HG02798 (cell line): ENCODE results near the gene TENM4.

ENCODE experiments used
- ATAC-seq: cut with Tn5 transposase; IDR thresholded peaks from one replicate; pipeline ENCODE4 v1.9.1; 2021; ENCODE audit warnings: mild to moderate bottlenecking; ENCODE audit not compliant: unreplicated experiment, poor library complexity

The TENM4 gene

GRCh38 chr11:79312617-79313529 is 128.0 kb downstream of the TENM4 start:
- no peak for ATAC-seq

- no peak for ATAC-seq
These were observed 129.4 kb downstream of the TENM4 start for GRCh38 chr11:79311461-79311860.

- no peak for ATAC-seq
These were observed 131.4 kb downstream of the TENM4 start for GRCh38 chr11:79309407-79309806.

GRCh38 chr11:79308429-79308828 is 132.4 kb downstream of the TENM4 start:
- ATAC-seq: no peak

- ATAC-seq: peak; percentile 52
These were observed 136.1 kb downstream of the TENM4 start for GRCh38 chr11:79304599-79305212.

- ATAC-seq: no peak
These were observed 144.7 kb downstream of the TENM4 start for GRCh38 chr11:79296141-79296540.

- ATAC-seq: no peak
These were observed 145.7 kb downstream of the TENM4 start for GRCh38 chr11:79294845-79295731.

- ATAC-seq: no peak
These were observed 148.9 kb downstream of the TENM4 start for GRCh38 chr11:79291948-79292347.

- no peak for ATAC-seq
These were observed 150.1 kb downstream of the TENM4 start for GRCh38 chr11:79290761-79291160.

- ATAC-seq: no peak
These were observed 152.9 kb downstream of the TENM4 start for GRCh38 chr11:79287952-79288351.

GRCh38 chr11:79285756-79286155 is 155.1 kb downstream of the TENM4 start:
- no peak for ATAC-seq

GRCh38 chr11:79276736-79277325 is 164.0 kb downstream of the TENM4 start:
- ATAC-seq: no peak

- no peak for ATAC-seq
These were observed 166.0 kb downstream of the TENM4 start for GRCh38 chr11:79274636-79275331.

- no peak for ATAC-seq
These were observed 167.0 kb downstream of the TENM4 start for GRCh38 chr11:79273781-79274180.

GRCh38 chr11:79269611-79270307 is 171.1 kb downstream of the TENM4 start:
- ATAC-seq: no peak

GRCh38 chr11:79266396-79266795 is 174.4 kb downstream of the TENM4 start:
- no peak for ATAC-seq

- no peak for ATAC-seq
These were observed 175.0 kb downstream of the TENM4 start for GRCh38 chr11:79265756-79266322.

GRCh38 chr11:79264284-79264683 is 176.5 kb downstream of the TENM4 start:
- no peak for ATAC-seq

GRCh38 chr11:79263001-79263400 is 177.8 kb downstream of the TENM4 start:
- no peak for ATAC-seq
